GM19193 (cell line): ENCODE results near the gene TBCK.

Source experiments
- POLR2A ChIP-seq: IDR thresholded peaks from 4 replicates; pipeline ENCODE4 v1.6.1; 2011; ENCODE audit not compliant: insufficient read depth, insufficient read length; ENCODE audit errors: extremely low read depth

Gene TBCK

GRCh38 chr4:106273831-106274230, 42.2 kb downstream of the TBCK start:
- TF ChIP-seq POLR2A, result no peak

- TF ChIP-seq POLR2A, result no peak
Observed at GRCh38 chr4:106270736-106271135, 45.3 kb downstream of the TBCK start.

- TF ChIP-seq POLR2A, result no peak
Observed at GRCh38 chr4:106269711-106270110, 46.3 kb downstream of the TBCK start.

- no peak for TF ChIP-seq POLR2A
Observed at GRCh38 chr4:106268786-106269185, 47.2 kb downstream of the TBCK start.

- no peak for TF ChIP-seq POLR2A
Observed at GRCh38 chr4:106266201-106266600, 49.8 kb downstream of the TBCK start.

GRCh38 chr4:106264331-106264728, 51.7 kb downstream of the TBCK start:
- no peak for TF ChIP-seq POLR2A

- no peak for TF ChIP-seq POLR2A
Observed at GRCh38 chr4:106263594-106264330, 52.2 kb downstream of the TBCK start.

- TF ChIP-seq POLR2A, result no peak
Observed at GRCh38 chr4:106261980-106262379, 54.0 kb downstream of the TBCK start.

- TF ChIP-seq POLR2A, result no peak
Observed at GRCh38 chr4:106258145-106259045, 57.6 kb downstream of the TBCK start.

GRCh38 chr4:106256190-106256589, 59.8 kb downstream of the TBCK start:
- TF ChIP-seq POLR2A, result no peak

- TF ChIP-seq POLR2A, result no peak
Observed at GRCh38 chr4:106255195-106255594, 60.8 kb downstream of the TBCK start.

- no peak for TF ChIP-seq POLR2A
Observed at GRCh38 chr4:106253364-106254129, 62.5 kb downstream of the TBCK start.

- TF ChIP-seq POLR2A, result no peak
Observed at GRCh38 chr4:106247600-106247999, 68.4 kb downstream of the TBCK start.

- TF ChIP-seq POLR2A, result no peak
Observed at GRCh38 chr4:106246441-106246840, 69.6 kb downstream of the TBCK start.

GRCh38 chr4:106245176-106245575, 70.8 kb downstream of the TBCK start:
- no peak for TF ChIP-seq POLR2A
